HK-2 (cell line): ENCODE results near the gene GRIK3.
"Not testable (repeated sequence)": the region's sequence is repeated elsewhere in the genome, so short reads cannot be mapped to it uniquely, and the experiment has no call there.

ENCODE experiments used
- DNase-seq: peaks from one replicate; pipeline ENCODE4 v3.0.0-alpha.2; 2018; ENCODE audit not compliant: unreplicated experiment

GRIK3 gene

GRCh38 chr1:37034121-37035013 is at the start of gene GRIK3:
TSS of gene GRIK3 (minus strand) at chr1:37034515. CDS start at chr1:37034108, 407 bp downstream.
- DNase-seq, result no peak

GRCh38 chr1:37084013-37084412 is 49.7 kb upstream of the GRIK3 start:
- no peak for DNase-seq

GRCh38 chr1:37083603-37084002 is 49.3 kb upstream of the GRIK3 start:
- DNase-seq, result no peak

- not testable (repeated sequence) for DNase-seq
These were observed 46.1 kb upstream of the GRIK3 start for GRCh38 chr1:37080296-37080986.

- DNase-seq, result no peak
These were observed 44.6 kb upstream of the GRIK3 start for GRCh38 chr1:37078866-37079265.

GRCh38 chr1:37076168-37076567 is 41.9 kb upstream of the GRIK3 start:
- DNase-seq, result no peak

GRCh38 chr1:37073854-37074379 is 39.6 kb upstream of the GRIK3 start:
- no peak for DNase-seq

GRCh38 chr1:37073152-37073853 is 39.0 kb upstream of the GRIK3 start:
- no peak for DNase-seq

GRCh38 chr1:37071829-37072228 is 37.5 kb upstream of the GRIK3 start:
- no peak for DNase-seq

- no peak for DNase-seq
These were observed 35.8 kb upstream of the GRIK3 start for GRCh38 chr1:37070126-37070525.

GRCh38 chr1:37069406-37069805 is 35.1 kb upstream of the GRIK3 start:
- no peak for DNase-seq

GRCh38 chr1:37068897-37069296 is 34.6 kb upstream of the GRIK3 start:
- no peak for DNase-seq

GRCh38 chr1:37068260-37068659 is 33.9 kb upstream of the GRIK3 start:
- DNase-seq, result no peak

GRCh38 chr1:37064039-37064438 is 29.7 kb upstream of the GRIK3 start:
- no peak for DNase-seq

- no peak for DNase-seq
These were observed 25.0 kb upstream of the GRIK3 start for GRCh38 chr1:37059346-37059745.

GRCh38 chr1:37058424-37058988 is 24.2 kb upstream of the GRIK3 start:
- DNase-seq, result no peak

GRCh38 chr1:37056325-37056724 is 22.0 kb upstream of the GRIK3 start:
- DNase-seq, result no peak

- DNase-seq, result no peak
These were observed 21.3 kb upstream of the GRIK3 start for GRCh38 chr1:37055631-37056030.

GRCh38 chr1:37053173-37053572 is 18.9 kb upstream of the GRIK3 start:
- DNase-seq, result no peak

GRCh38 chr1:37052120-37052519 is 17.8 kb upstream of the GRIK3 start:
- DNase-seq, result no peak

- DNase-seq, result no peak
These were observed 17.0 kb upstream of the GRIK3 start for GRCh38 chr1:37051346-37051745.

- DNase-seq, result no peak
These were observed 13.2 kb upstream of the GRIK3 start for GRCh38 chr1:37047542-37047941.
